Activated effector memory CD4-positive, alpha-beta T cell treated with Interleukin-2 at 50 U/mL for 16 hours (primary cell): Measurements from ENCODE around the gene DSCAML1.

Source experiments
- DNase-seq: peaks from one replicate; pipeline ENCODE4 v3.0.0-alpha.2; 2020

The DSCAML1 gene

DNA sequence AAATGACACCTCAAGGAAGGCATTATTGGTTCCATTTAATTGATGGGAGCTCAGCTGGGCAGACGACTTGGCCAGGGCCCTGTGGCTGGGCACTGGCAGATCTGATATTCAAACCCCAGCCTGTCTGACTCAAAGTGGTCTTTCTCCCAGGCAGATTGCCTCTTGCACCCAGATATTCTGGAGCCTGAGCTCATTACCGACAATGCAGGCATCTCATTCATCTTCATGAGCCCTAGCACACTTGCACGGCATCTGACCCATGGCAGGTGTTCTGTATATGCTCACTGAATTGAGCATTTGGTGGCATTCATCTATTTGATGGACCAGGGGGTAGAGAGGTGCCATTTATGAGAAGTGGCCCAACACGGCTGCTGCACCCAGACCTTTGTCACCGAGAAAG, 193.1 kb downstream of the DSCAML1 start:
- no peak for DNase-seq

DNA sequence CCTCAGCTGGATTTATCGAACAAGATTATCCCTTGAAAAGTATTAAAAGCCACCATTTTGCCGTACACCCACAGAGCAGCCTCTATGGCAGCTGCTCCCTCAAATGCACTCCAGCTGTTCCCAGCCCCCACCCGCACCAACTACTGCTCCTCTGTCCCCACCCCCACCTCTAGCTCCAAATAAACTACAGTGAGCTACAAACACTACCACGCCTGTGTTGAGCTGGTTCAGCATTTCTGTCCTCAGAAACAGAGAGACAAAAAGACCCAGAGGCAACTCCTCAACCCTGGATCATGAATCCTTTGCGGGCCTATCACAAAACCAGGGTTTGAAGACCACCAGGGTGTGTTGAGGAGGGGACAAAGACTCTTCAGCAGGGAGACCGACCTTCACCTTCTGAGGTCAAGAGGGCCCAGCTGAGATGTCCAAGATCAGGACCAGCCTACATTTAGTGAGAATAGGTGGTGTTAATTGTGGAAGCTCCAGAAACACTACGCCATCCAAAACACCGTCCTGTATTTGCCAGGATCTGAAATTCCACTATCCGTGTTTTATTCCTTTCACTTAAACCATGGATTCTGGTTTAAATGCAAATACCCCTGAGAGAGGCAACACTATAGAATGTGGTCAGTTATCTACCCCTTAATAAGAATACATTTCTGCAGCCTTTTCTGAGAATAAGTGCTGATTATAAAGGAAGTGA, 195.9 kb downstream of the DSCAML1 start:
- DNase-seq, result no peak

DNA sequence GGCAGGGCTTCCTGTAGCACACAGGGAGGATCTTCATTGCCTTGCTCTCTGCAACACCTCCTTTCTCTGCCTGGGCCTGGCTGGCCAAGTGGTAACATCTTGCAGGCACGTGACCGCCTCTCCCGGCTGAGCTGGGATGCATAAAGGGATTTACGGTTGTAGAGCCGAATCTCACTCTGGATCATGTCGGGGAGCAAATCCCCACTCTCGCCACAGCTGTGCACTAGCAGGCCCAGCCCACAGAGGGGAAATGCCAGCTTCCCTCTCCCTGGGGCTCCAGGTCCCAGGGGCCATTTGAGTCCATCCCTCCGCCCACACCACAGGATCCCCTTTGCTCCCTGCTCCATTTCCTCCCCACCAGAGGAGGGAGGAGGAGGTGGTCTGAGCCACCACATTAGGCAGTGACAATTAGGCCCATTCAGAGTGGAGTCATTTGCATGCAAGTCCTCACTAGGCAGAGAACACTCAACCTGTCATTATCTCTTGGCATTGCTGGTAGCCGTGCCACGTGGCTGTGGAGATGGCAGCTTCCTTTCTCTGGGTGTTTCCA, 196.7 kb downstream of the DSCAML1 start:
- no peak for DNase-seq

DNA sequence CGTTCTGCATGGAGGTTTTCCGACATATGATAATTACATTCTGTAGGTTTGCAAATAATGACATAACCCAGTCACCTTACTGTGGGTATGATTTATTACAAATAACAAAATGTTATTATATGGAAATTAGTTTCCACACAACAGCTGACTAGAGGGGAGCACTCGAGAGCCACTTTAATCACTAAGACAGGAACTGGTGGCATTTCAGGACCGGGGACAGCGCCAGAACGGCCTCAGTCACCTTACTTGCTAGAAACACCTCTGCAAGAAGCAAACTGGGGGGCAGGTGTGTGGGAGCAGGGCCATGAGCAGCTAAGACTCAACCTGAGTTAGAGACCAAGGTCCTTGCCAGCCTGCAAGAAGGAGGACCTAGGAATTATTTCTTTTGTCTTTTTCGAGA, 199.9 kb downstream of the DSCAML1 start:
- no peak for DNase-seq

DNA sequence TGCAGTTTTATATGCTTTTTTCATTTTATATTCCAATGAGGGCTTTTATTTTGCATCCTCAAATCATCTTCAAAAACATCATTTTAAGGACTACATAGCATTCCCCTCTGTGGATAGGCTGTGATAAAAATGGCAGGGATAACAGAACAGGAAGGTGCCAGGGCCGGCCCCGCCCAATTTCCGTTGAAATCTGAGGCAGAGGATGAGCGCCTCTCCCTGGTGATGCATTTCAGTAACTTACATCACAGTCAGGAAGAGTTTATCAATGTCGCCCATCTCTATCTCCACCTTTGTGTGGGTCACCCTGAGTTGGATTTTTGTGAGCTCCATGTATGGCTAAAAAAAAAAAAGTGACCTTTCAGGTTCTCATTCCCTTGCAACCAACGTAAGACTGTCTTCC, 201.6 kb downstream of the DSCAML1 start:
- no peak for DNase-seq

DNA sequence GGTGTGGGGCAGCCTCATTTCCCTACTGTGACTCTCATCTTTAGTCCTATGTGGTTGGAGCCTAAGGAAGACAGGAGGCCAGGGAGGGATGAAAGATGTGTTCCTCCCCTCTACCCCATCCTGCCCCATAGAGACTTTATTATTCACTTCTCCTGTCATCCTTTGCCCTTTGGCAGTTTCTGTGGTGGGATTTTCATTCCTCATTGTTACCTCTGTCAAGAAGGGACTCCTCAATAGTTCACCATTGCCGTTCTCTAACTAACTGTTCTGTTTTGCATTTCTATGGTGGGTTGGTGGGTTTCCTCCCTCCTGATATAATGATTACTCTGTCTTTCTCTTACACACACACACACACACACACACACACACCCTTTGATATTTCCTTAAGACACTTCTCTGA, 202.3 kb downstream of the DSCAML1 start:
- no peak for DNase-seq

DNA sequence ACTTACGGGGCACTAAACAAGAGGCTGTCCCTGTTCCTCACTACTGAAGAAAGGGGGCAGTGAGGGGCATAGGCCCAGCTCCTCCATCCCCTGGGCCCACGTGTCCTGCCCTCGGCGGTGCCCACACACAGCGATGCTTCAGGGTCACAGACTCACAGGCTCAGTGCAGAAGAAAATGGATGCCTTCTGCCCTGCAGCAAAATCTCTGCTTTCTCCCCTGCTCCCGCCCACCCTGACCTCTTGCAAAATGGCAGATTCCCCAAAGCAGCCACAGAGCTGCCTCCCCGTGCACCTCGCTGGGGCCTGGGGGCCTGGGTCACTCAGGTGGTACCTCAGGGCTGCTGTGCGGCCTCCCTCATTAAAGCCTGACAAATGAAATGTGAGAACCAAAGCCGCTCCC, 204.0 kb downstream of the DSCAML1 start:
- no peak for DNase-seq

DNA sequence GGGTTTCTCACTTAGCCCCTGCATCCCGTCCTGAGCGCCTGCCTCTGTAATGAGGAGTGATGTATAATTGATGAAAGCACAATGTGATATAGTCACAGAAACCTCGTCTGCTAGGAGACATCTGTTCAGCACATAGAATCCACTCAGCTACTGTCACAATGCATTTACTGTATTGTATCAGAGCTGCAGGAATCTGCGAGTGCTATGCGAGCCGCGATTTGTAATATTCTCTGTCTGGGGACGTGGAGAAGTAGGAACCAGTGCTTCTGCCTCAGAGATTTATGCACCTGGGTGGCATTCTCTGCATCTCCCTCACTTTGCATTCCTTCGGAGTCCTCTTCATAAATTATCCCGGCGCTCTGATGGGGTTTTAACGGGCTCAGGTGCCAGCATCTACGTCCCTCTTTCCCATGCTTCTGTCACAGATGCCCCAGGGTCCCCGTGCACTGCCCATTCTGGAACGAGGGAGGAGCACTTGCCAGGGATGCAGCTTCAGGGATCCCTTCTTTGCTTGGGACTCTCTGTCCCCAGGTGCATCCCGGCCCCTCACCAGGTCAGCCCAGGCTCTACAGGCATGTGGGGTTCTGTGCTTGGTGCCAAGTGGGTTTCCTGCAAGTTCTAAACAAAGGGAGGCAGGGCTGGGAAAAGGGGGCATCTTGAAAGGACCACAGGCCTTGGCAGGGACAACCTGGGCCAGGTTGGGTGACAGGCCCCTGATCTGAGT, 205.5 kb downstream of the DSCAML1 start:
- no peak for DNase-seq

DNA sequence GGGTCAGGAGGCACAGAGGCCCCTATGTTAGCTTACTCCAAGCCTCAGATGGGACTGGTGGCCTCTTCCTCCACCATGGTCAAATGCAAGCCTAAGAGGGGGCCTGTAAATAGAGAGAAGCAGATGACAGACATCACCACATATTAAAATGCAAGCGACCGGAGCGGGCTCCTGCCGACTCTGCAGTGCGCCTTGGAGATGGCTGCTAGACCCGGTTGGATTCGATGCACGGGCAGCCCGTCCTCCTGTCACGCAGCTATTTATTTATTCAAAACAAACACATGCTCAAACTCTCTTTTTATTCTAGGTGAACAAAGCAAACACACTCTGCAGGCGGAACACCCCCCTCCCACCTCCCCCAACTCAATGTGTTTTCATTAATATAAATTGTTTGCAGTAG, 208.0 kb downstream of the DSCAML1 start:
- no peak for DNase-seq

DNA sequence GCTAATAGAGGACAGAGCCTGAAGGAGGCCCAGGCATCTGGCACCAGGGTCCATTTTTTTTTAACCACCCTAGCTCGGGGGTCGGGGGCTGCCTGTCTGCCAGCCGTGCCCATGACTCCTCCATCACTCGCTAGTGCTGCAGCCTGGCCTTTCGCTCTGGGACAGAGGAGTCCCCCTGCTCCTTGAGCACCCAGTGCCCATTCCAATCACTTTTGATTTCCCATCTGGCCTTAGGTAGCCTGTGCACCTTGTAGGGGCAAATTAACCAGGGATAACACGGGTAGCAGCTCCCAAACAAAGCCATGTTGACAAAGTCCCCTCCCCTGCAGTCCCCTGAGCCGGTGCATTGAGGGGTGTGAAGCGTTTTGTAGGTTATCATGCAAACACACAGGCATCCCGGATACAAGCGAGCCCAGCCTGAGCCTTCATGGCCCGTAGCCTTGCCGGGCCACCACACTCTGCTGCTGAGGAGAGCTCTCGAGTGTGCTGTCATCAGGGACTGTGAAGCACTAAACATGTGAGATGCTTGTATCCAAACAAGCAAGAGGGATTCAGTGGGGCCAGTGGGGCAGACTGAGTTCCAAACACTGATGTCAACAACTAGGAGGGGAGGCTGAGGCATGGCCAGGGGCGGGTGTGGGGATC, 208.7 kb downstream of the DSCAML1 start:
- no peak for DNase-seq

DNA sequence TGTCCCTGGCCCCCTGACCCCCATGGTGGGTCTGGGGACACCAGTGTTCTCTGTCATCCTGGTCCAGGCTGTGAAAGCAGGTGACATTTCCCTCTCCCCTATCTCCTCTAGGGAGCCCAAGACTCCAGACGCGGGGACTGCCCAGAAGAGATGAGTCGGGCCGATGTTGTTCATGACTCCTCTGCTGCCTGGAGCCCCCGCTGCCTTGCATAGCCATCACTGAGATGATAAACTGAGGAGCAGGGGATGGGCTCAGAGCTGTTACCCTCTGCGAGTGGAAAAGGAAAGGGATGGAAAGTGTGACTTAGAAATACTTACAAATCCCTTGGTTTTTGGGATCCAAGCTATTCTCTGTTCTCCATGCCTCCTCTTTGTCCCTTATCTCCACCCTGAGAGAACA, 209.6 kb downstream of the DSCAML1 start:
- DNase-seq, result no peak

DNA sequence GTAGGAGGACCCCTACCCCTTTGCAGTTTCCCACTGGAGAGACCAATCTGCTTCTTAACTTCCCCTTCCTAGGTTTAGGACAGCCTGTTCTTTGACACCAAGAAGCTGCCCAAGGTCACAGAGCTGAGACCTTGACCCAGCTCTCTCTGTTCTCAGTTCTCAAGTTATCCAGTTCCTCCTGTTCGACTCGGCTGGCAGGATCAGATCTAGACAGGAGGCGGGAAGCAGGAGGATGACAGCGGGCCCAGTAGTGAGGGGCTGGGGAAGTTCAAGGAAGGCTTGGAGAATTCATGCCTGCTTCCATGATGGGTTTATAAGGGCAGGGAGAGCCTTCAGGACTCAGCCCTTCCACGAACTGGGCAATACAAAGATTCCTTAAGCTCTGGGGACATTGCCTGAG, 210.6 kb downstream of the DSCAML1 start:
- no peak for DNase-seq

DNA sequence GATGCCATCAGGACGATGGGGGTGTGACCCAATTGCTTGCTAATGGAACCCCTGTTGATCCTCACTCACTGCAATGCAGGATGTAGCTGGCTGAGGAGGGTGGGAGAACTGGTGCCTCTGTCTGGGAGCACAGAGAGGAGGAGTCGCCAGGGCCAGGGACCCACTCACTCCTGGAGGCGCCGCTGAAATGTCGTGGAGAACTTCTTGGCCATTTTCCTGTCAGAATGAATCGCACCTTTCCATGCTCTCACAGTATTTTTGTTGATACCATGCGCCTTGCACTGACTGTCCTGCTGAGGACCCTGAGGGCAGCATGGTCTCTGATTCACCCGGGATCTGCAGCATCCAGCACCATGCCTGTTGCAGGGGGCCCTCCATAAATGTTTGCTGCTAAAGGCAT, 211.4 kb downstream of the DSCAML1 start:
- DNase-seq, result no peak

DNA sequence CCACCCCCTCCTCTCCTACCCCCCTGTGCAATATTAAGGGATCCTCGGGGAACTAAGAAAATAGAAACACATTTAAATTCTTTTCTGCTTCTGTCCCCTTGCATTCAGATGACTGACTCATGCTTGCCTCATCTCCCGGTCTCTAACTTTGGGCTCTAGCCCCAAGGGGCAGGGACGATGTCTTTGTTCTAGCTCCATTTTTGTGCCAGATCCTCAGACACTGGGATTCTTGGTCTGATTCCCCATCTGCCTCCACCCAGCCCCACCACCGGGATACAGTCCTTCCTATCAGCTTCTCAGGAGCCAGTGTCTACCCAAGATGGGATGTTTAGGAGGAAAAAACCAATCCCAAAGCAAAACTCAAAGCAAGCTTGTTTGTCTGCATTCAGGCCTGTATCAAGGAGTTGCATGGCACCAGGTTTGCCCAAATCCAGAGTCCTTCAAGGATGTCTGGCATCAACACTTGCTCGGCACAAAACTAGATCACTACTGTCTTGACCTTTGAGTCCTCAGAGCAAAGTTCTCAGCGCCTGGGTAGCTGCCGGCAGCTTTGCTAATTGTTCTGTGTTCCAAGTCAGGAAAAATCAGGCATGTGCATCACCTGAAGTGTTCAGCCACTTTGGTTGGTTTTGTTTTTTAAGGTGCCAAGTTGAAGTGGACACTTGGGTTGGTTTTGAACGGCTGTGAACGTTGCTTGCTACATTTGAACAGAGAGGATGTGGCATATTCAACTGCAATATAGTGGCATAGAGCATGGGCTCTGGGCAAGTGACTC, 212.8 kb downstream of the DSCAML1 start:
- DNase-seq, result no peak

DNA sequence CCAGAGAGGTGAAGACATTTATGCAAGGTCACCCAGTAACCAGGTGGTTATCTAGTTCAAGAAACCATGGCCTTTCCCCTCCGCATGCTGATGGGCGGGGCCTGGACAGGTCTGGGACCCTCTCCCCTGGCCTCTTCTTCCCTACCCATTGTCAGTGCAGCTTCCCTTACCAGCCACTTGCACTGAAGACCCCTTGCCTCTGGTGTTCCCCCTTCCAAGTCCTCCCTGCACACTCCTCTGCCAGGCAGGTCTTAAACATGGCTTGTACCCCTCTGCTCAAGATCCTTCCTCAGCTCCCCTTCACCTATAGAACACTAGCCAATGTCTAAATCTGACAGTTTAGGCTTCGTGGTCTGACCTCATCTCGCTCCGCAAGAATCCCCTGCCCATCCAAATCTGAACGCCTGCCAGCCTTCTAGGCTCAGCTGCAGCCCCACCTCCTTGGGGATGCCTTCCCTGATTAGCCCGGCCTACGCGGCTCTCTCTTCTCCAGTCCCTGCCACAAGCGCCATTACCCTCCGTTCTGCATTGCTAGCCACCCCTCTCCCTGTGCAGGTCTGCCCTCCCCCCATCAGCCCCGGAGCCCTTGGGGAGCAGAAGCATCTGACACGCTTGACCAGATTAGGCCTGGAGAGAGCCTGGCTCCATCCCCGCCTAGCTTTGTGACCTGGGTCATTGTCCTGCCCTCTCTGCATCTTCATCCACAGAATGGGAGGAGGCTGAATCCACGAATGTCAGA, 213.8 kb downstream of the DSCAML1 start:
- no peak for DNase-seq

DNA sequence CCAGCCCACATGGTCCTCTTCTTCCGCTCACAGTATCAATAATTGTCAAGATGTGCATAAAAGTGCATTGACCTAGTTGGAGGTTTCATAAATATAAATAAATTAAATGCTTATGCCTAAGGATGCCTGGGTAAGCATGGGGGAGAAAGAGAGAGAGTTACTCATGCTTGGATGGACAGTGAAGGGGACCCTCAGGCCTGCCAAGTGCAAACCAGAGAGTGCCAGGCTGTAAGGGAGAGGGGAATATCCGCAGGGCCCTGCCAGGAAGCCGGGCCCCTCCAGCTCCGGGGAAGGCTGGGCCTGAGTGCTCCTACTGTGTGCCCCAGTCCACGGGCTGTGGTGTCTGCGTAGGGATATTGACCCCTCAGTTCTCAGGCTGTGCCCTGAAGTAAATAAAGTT, 214.6 kb downstream of the DSCAML1 start:
- no peak for DNase-seq

DNA sequence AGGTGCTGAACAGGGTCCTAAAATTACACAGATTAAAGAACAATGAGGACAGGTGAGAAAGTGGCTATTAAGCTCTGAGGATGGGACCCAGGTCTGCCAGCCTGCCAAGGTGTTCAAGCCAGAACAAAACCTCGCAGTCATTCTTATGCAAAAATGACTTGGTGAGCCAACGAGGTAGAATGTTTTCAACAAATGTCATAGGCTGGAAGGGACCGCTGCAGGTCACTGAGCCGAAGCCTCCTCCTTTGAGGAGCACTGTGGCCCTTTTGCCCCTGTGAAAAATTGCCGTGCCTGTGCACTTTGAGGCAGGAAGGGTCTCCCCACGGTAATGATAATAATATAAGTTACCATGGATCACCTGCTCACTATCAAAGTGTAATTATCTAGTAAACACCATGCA, 216.2 kb downstream of the DSCAML1 start:
- no peak for DNase-seq

DNA sequence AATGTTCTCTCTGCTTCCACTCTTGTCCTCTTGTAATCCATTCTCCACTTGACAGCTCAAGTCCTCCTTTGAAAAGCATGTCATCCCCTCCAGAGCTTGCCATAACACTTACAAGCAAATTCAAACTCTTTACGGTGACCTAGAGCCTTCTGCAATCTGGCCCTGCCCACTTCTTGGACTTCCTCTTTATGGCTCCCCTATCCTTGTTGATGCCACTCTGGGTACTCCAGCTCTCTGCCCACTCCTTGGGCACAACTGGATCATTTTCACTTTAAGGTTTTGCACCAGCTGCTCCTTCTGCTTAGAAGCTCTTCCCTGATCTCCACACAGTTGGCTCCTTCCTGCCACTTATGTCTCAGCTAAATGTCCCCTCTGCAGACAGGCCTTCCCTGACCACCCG, 217.9 kb downstream of the DSCAML1 start:
- DNase-seq, result no peak

DNA sequence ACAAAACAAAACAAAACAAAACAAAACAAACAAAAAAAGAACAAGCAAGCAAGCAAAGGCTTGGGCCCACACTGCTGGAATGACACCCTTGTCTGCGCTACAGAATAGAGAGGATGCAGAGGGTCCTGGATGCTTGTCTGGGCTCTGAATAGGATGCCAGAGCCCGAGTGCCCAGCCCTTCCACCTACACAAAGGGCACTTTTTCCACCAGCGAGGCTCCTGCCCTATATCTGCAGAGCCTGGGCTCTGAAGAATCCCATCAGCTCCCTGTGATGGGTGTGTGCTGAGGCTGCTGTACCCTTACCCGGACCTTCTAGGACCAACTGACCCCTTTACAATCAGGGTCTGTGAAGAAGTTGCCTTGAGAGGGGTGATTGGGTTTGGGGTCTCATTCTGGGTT, 221.2 kb downstream of the DSCAML1 start:
- DNase-seq, result no peak

DNA sequence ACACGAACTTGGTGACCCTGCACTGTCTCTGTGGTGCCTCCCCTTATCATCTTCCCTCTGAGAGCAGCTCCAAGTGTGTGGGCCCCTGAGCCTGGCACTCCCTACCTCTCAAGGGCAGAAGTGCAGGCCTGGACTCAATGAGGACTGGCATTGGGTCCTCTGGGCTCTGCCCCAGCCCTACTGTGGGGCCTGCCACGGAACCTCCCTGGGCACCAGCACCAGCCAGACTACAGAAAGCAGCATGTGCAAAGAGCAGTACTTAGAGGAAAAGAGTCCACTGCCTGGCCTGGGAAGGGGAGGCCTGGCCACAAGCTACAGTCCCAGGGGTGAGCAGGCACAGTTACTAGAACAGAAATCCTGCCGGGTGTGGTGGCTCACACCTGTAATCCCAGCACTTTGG, 222.5 kb downstream of the DSCAML1 start:
- DNase-seq, result no peak

DNA sequence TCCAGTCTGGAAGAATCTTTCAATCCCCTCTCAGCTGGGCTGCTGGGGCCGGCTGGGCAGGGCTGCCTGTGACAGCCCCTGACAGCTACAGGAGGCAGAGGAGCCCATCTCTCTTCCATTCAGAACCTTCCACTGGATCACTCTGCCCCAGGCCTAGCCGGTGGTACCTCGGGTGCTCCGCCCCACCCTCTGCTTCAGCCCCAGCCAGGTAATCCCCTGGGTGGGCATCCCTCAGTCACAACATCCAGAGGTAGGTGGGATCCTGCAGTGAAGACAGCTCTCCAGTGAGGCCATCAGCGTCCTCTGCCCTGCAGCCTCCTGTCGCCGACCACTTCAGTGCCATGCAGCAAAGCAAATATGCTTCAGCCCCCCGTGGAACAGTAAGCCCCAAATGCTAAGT, 223.7 kb downstream of the DSCAML1 start:
- DNase-seq, result no peak

DNA sequence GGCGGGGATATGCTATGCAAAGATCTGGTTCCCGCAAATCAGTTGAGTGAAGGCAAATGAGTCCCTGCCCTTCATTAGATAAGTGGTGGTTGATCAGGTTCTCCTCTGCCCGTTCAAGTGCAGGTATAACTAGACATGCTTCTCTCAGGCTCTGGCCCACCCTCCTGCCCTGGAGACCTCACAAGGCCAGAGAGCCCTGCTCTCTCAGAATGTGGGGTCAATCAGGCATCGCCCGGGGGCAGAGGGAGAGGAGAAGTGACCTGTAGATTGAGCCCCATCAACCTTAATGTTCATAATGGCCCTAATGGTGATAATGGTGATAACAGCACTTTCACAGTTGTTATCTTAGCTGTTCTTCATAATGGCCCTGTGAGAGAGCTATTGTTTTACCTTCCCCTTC, 224.3 kb downstream of the DSCAML1 start:
- DNase-seq, result no peak

DNA sequence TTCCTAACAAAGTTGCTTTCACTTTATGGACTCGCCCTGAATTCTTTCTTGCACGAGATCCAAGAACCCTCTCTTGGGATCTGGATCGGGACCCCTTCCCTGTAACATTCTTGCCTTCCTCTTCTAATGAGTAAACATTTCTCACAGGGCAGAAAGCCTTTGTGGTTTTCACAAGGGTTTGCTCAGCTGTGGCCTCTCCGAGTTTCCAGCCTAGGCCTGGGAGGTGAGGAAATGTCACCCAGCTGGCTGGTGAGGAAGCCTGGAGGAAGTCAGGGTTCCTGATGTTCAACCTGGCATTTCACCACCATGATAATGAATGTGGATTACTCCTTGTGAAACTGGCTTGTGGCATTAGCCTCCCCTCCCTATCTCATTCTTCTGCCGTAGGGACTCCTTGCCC, 224.9 kb downstream of the DSCAML1 start:
- DNase-seq, result no peak
